IMR-90 (cell line): Measurements from ENCODE around the gene FOXN4.

Experiments
- BHLHE40 ChIP-seq: fragments of 150-350 bp; IDR thresholded peaks from 2 replicates; pipeline ENCODE4 v1.6.1; 2016; ENCODE audit warnings: mild to moderate bottlenecking, low read depth, low read length
- CEBPB ChIP-seq: IDR thresholded peaks from 2 replicates; pipeline ENCODE4 v1.6.1; 2012; ENCODE audit warnings: low read depth, low read length, improper control_type of control experiment
- ELK1 ChIP-seq: fragments of 150-350 bp; IDR thresholded peaks from 2 replicates; pipeline ENCODE4 v1.6.1; 2016; ENCODE audit warnings: low read depth, mild to moderate bottlenecking, low read length, moderate library complexity, borderline replicate concordance
- FOS ChIP-seq: fragments of 150-350 bp; IDR thresholded peaks from 2 replicates; pipeline ENCODE4 v1.6.1; 2016; ENCODE audit warnings: low read depth, low read length
- MAFK ChIP-seq: IDR thresholded peaks from 2 replicates; pipeline ENCODE4 v1.6.1; 2012; ENCODE audit warnings: low read depth, low read length, improper control_type of control experiment
- MAZ ChIP-seq: IDR thresholded peaks from 2 replicates; pipeline ENCODE4 v1.6.1; 2012; ENCODE audit warnings: low read depth, mild to moderate bottlenecking, low read length, improper control_type of control experiment, moderate library complexity, borderline replicate concordance
- MXI1 ChIP-seq: IDR thresholded peaks from 2 replicates; pipeline ENCODE4 v1.6.1; 2012; ENCODE audit warnings: low read depth, mild to moderate bottlenecking, low read length, moderate library complexity, borderline replicate concordance
- NFE2L2 ChIP-seq: fragments of 150-350 bp; IDR thresholded peaks from 2 replicates; pipeline ENCODE4 v1.6.1; 2016; ENCODE audit warnings: low read depth, mild to moderate bottlenecking, low read length
- POLR2A ChIP-seq: IDR thresholded peaks from 2 replicates; pipeline ENCODE4 v1.6.1; 2012; ENCODE audit warnings: mild to moderate bottlenecking, low read depth, low read length
- RAD21 ChIP-seq: IDR thresholded peaks from 2 replicates; pipeline ENCODE4 v1.6.1; 2012; ENCODE audit warnings: low read length, improper control_type of control experiment
- RFX5 ChIP-seq: IDR thresholded peaks from 2 replicates; pipeline ENCODE4 v1.8.0; 2012; ENCODE audit warnings: low read depth, mild to moderate bottlenecking, low read length, moderate library complexity
- TF ChIP-seq, protein P1 (sequence below): conservative IDR thresholded peaks from 2 replicates; pipeline ENCODE4 v1.5.1; 2012; ENCODE audit warnings: mild to moderate bottlenecking, low read depth, low read length, improper control_type of control experiment
- TF ChIP-seq, protein P2 (sequence below): fragments of 150-350 bp; IDR thresholded peaks from 2 replicates; pipeline ENCODE4 v1.6.1; 2017; ENCODE audit warnings: mild to moderate bottlenecking, antibody characterized with exemption, low read length, low read depth

- TF ChIP-seq POLR2A (no peak), NFE2L2 (no peak), RFX5 (no peak), ELK1 (no peak), MAZ (no peak), CEBPB (no peak), RAD21 (no peak), MAFK (no peak), BHLHE40 (no peak), MXI1 (no peak), FOS (no peak)
- TF ChIP-seq, protein P1, sequence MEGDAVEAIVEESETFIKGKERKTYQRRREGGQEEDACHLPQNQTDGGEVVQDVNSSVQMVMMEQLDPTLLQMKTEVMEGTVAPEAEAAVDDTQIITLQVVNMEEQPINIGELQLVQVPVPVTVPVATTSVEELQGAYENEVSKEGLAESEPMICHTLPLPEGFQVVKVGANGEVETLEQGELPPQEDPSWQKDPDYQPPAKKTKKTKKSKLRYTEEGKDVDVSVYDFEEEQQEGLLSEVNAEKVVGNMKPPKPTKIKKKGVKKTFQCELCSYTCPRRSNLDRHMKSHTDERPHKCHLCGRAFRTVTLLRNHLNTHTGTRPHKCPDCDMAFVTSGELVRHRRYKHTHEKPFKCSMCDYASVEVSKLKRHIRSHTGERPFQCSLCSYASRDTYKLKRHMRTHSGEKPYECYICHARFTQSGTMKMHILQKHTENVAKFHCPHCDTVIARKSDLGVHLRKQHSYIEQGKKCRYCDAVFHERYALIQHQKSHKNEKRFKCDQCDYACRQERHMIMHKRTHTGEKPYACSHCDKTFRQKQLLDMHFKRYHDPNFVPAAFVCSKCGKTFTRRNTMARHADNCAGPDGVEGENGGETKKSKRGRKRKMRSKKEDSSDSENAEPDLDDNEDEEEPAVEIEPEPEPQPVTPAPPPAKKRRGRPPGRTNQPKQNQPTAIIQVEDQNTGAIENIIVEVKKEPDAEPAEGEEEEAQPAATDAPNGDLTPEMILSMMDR = no peak
- TF ChIP-seq, protein P2, sequence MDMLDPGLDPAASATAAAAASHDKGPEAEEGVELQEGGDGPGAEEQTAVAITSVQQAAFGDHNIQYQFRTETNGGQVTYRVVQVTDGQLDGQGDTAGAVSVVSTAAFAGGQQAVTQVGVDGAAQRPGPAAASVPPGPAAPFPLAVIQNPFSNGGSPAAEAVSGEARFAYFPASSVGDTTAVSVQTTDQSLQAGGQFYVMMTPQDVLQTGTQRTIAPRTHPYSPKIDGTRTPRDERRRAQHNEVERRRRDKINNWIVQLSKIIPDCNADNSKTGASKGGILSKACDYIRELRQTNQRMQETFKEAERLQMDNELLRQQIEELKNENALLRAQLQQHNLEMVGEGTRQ = no peak
Observed at GRCh38 chr12:109230193-109230592, 78.9 kb downstream of the FOXN4 start.
